HepG2 (cell line): ENCODE data around the gene PLGRKT. TPM values are rescaled to one million over a fixed set of nuclear protein-coding genes. Genes with fewer than 3 reads are reported as not detected.

Experiments
- ATAC-seq: fragments of 200-7000 bp; cut with Tn5 transposase; 3 replicates; pipeline ENCODE4 v1.9.1; 2020; ENCODE audit warnings: mild to moderate bottlenecking, moderate library complexity
- BruUV-seq: library from RNA; stranded (reverse); fragments of 400-500 nt; replicated peaks from 2 replicates; lab custom pipeline; 2021; lab: Mats Ljungman, UMichigan
- CTCF ChIA-PET: fragments of 300-600 bp; formaldehyde crosslinking; extraction: SDS; loops from one replicate; lab custom pipeline; 2021; ENCODE audit warnings: low total read pairs, inconsistent platforms, low intra/inter-chr PET ratio; lab: Yijun Ruan, JAX
- POLR2A ChIA-PET: fragments of 350-600 bp; sonication (Branson Sonifier 250); formaldehyde crosslinking; loops from one replicate; lab custom pipeline; 2020; ENCODE audit warnings: antibody characterized with exemption, inconsistent platforms; lab: Yijun Ruan, JAX
- DNase-seq: peaks from one replicate; pipeline ENCODE4 v3.0.0-alpha.2; 2015; ENCODE audit warnings: low spot score
- FAIRE-seq: peaks from 3 replicates; lab custom pipeline; 2011; peaks lifted over from hg19 to GRCh38; lab: Jason Lieb, UNC
- H2AFZ ChIP-seq: one replicate; pipeline ENCODE4 v1.6.1; 2011; ENCODE audit warnings: low read length, inconsistent platforms
- H3K27ac ChIP-seq: fragments of 300-600 bp; 3 replicates; pipeline ENCODE4 v1.8.0; 2011; ENCODE audit warnings: mixed run types, mild to moderate bottlenecking, mixed read lengths, low read length, inconsistent platforms; ENCODE audit not compliant: insufficient read depth; ENCODE audit errors: extremely low read length
- H3K27me3 ChIP-seq, 2 experiments: fragments of 200-600 bp in 1 of 2; 2 replicates in 1 of 2; 3 replicates in 1 of 2; pipeline versions ENCODE4 v1.6.0 to v1.8.0; 2011; ENCODE audit warnings: low read length in 2 of 2, mild to moderate bottlenecking in 2 of 2, moderate library complexity in 2 of 2, inconsistent platforms in 1 of 2; ENCODE audit not compliant: insufficient read depth in 2 of 2, control insufficient read depth in 1 of 2
- H3K36me3 ChIP-seq, 2 experiments: fragments of 200-600 bp in 1 of 2; replicated peaks in 1 of 2; 2 replicates in 1 of 2; 3 replicates in 1 of 2; pipeline versions ENCODE4 v1.5.1 to v1.8.0; 2011; ENCODE audit warnings: low read length in 2 of 2, inconsistent platforms in 1 of 2; ENCODE audit not compliant: insufficient read depth in 2 of 2, control insufficient read depth in 1 of 2
- H3K4me1 ChIP-seq: 2 replicates; pipeline ENCODE4 v1.5.1; 2012; ENCODE audit warnings: low read length, inconsistent platforms; ENCODE audit not compliant: insufficient read depth
- H3K4me2 ChIP-seq: 2 replicates; pipeline ENCODE4 v1.6.0; 2011; ENCODE audit warnings: low read depth, low read length, inconsistent platforms
- H3K4me3 ChIP-seq, 3 experiments: fragments of 200-600 bp in 1 of 3; sonication (generic), shearing (Covaris generic) in 1 of 3; replicated peaks in 1 of 3; 2 replicates each; pipeline ENCODE4 v1.5.1; 2011 to 2016; ENCODE audit warnings: low read length in 3 of 3, inconsistent platforms in 2 of 3, low read depth in 2 of 3, mild to moderate bottlenecking in 2 of 3, control low read depth in 1 of 3, mixed read lengths in 1 of 3; ENCODE audit not compliant: insufficient read depth in 1 of 3
- H3K79me2 ChIP-seq: one replicate; pipeline ENCODE4 v1.6.1; 2011; ENCODE audit warnings: low read length, inconsistent platforms; ENCODE audit not compliant: insufficient read depth
- H3K9ac ChIP-seq: 2 replicates; pipeline ENCODE4 v1.6.0; 2011; ENCODE audit warnings: mild to moderate bottlenecking, low read depth, low read length, inconsistent platforms; ENCODE audit not compliant: insufficient read depth
- H3K9me3 ChIP-seq: 2 replicates; pipeline ENCODE4 v1.5.1; 2012; ENCODE audit warnings: mild to moderate bottlenecking, low read length
- H4K20me1 ChIP-seq: 2 replicates; pipeline ENCODE4 v1.6.0; 2011; ENCODE audit warnings: inconsistent platforms, mild to moderate bottlenecking, low read length, moderate library complexity; ENCODE audit not compliant: insufficient read depth
- THAP11 ChIP-seq: IDR thresholded peaks from 2 replicates; pipeline ENCODE4 v1.6.1; 2016; ENCODE audit warnings: missing biosample characterization, missing genetic modification reagents
- ZNF75D ChIP-seq: sonication (generic); formaldehyde crosslinking; IDR thresholded peaks from 2 replicates; pipeline ENCODE4 v1.8.1; 2023; ENCODE audit warnings: missing genetic modification reagents, mild to moderate bottlenecking, borderline replicate concordance
- WGBS: methylation state at CpG from one replicate; pipeline ENCODE4 v1.1.6; 2017; ENCODE audit warnings: low lambda C conversion rate; 5-methylcytosine and 5-hydroxymethylcytosine counted together
- in situ Hi-C: cut with HindIII; loops from 2 replicates; pipeline ENCODE4 v1.10.0; 2017; ENCODE audit warnings: low pct_unique_long_range_greater_than_20kb; ENCODE audit not compliant: extremely low pct_ligation_motif_present
- intact Hi-C: fragments of 100-400 bp; cut with micrococcal nuclease; formaldehyde crosslinking; loops from one replicate; pipeline ENCODE4 v1.10.0; 2022; ENCODE audit not compliant: unreplicated experiment
- polyA plus RNA-seq, 8 experiments: library from polyadenylated mRNA; depleted of rRNA in 3 of 8; stranded (reverse) in 7 of 8; unstranded in 1 of 8; fragments of >200 nt; fragmentation: Illumina TruSeq in 4 of 8; extraction: Trizol in 4 of 8; gene quantifications; 2 replicates each; pipeline versions ENCODE4 v1.2.1 to v1.2.3, GENCODE V29; 2011 to 2016; ENCODE audit warnings: low read depth in 4 of 8, missing spikeins in 1 of 8, mixed read lengths in 1 of 8; ENCODE audit not compliant: insufficient read depth in 1 of 8
- total RNA-seq, 5 experiments: library from RNA; depleted of rRNA; stranded (reverse); fragments of >200 nt; fragmentation: Illumina TruSeq; extraction: Trizol; gene quantifications; 2 replicates each; pipeline ENCODE4 v1.2.3, GENCODE V29; 2016; ENCODE audit warnings: low read depth in 1 of 5
- TF ChIP-seq, protein P1 (sequence below): sonication (generic); formaldehyde crosslinking; IDR thresholded peaks from 2 replicates; pipeline ENCODE4 v1.5.0; 2020; ENCODE audit warnings: mild to moderate bottlenecking, missing genetic modification reagents
- TF ChIP-seq, protein P2 (sequence below): sonication (generic); formaldehyde crosslinking; IDR thresholded peaks from 2 replicates; pipeline ENCODE4 v1.5.0; 2020; ENCODE audit warnings: missing genetic modification reagents

Gene PLGRKT
- total and polyA plus RNA-seq, 2 of the 13 experiments (the other 11 are each of a cell fraction or from before 2014, with no cell fraction given) = 5.0 to 15.8 TPM

DNA sequence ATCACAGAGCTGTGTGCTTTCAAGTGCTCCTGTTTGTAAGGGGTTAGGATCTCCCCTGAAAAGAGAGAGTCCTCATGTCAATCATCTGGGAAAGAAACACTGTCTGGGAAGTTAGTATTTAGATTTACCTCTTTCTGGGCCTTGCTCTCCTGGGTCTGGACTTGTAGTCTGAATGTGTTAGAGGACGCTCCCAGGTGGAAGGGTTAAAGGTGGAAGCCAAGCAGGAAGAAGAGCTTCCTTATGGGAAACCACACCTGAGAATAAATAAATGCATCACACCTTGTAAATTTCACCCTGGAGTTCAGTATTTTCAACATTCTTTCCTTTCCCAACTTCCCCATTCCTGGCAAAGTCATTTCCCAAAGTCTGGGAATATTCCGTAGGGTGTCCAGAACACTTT is 1.3 kb downstream of the PLGRKT start:
- DNase-seq = no peak
- WGBS = 100% methylated on average over 2 of the region's 2 CpGs
- BruUV-seq = no TSS peak
- intact Hi-C loops (loop anchor here (5.0 kb wide), 2 partner anchors 449 to 674 kb away; partner anchors contain the start of gene JAK2), in situ Hi-C loops (loop anchor here (25.0 kb wide), 2 partner anchors 449 to 674 kb away; partner anchors contain the start of gene JAK2)
- Histone ChIP-seq H3K9ac (peak overlapping the region; percentile 93), H2AFZ (no peak overlapping the region), H3K36me3 (no peaks in the 10 kb centered on the region), H3K4me1 (peaks cover 29% of the 10 kb centered on the region), H3K4me2 (peak overlapping the region; percentile 73), H3K79me2 (no peaks in the 10 kb centered on the region), H3K9me3 (no peaks in the 10 kb centered on the region), H3K4me3 (peak overlapping the region in 2 of 3 experiments; percentile 72 to 78; a peak in 2 of 6 replicates), H3K27me3 (no peaks in the 10 kb centered on the region; a peak in 1 of 5 replicates), H4K20me1 (no peaks in the 10 kb centered on the region), H3K27ac (no peak overlapping the region)
- TF ChIP-seq THAP11 (CRISPR knock-in tag) (no peak), ZNF75D (CRISPR knock-in tag) (no peak)
- TF ChIP-seq, protein P1, sequence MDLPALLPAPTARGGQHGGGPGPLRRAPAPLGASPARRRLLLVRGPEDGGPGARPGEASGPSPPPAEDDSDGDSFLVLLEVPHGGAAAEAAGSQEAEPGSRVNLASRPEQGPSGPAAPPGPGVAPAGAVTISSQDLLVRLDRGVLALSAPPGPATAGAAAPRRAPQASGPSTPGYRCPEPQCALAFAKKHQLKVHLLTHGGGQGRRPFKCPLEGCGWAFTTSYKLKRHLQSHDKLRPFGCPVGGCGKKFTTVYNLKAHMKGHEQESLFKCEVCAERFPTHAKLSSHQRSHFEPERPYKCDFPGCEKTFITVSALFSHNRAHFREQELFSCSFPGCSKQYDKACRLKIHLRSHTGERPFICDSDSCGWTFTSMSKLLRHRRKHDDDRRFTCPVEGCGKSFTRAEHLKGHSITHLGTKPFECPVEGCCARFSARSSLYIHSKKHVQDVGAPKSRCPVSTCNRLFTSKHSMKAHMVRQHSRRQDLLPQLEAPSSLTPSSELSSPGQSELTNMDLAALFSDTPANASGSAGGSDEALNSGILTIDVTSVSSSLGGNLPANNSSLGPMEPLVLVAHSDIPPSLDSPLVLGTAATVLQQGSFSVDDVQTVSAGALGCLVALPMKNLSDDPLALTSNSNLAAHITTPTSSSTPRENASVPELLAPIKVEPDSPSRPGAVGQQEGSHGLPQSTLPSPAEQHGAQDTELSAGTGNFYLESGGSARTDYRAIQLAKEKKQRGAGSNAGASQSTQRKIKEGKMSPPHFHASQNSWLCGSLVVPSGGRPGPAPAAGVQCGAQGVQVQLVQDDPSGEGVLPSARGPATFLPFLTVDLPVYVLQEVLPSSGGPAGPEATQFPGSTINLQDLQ = no peak
- TF ChIP-seq, protein P2, sequence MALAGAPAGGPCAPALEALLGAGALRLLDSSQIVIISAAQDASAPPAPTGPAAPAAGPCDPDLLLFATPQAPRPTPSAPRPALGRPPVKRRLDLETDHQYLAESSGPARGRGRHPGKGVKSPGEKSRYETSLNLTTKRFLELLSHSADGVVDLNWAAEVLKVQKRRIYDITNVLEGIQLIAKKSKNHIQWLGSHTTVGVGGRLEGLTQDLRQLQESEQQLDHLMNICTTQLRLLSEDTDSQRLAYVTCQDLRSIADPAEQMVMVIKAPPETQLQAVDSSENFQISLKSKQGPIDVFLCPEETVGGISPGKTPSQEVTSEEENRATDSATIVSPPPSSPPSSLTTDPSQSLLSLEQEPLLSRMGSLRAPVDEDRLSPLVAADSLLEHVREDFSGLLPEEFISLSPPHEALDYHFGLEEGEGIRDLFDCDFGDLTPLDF (CRISPR knock-in tag) = no peak
- ATAC-seq = no peak
- FAIRE-seq = no peak
- ChIA-PET POLR2A (interaction anchor here (1.9 kb wide), 1 partner anchor 14 kb away, joined by 17 read pairs; the partner anchor contains the start of gene CD274), CTCF (no interaction called here)
